K562 (cell line): ENCODE measurements around the gene SLC44A2. TPM values are rescaled to one million over a fixed set of nuclear protein-coding genes. Genes with fewer than 3 reads are reported as not detected.

Experiments used
- ATAC-seq: fragments of 200-7000 bp; cut with Tn5 transposase; 3 replicates; pipeline ENCODE4 v1.9.1; 2020; ENCODE audit warnings: moderate library complexity
- BruUV-seq: library from RNA; stranded (reverse); fragments of 400-500 nt; replicated peaks from 2 replicates; lab custom pipeline; 2021; lab: Mats Ljungman, UMichigan
- CTCF ChIA-PET: fragments of 300-600 bp; formaldehyde crosslinking; extraction: SDS; loops from one replicate; lab custom pipeline; 2021; ENCODE audit warnings: low intra/inter-chr PET ratio; lab: Yijun Ruan, JAX
- POLR2A ChIA-PET: fragments of 300-600, 350-650 bp; sonication (Branson Sonifier 250); formaldehyde crosslinking; extraction: SDS; loops from one replicate; lab custom pipeline; 2021; ENCODE audit warnings: antibody characterized with exemption, inconsistent platforms; lab: Yijun Ruan, JAX
- DNase-seq, 4 experiments: peaks; one replicate each; pipeline versions ENCODE4 v3.0.0 to v3.0.0-alpha.2; 2011 to 2018; ENCODE audit warnings: low spot score in 3 of 4, mixed read lengths in 3 of 4; ENCODE audit errors: extremely low read depth in 1 of 4
- FAIRE-seq: peaks from 2 replicates; lab custom pipeline; 2011; peaks lifted over from hg19 to GRCh38; lab: Jason Lieb, UNC
- H2AFZ ChIP-seq: 2 replicates; pipeline ENCODE4 v1.6.0; 2011; ENCODE audit warnings: low read depth, low read length, control low read depth, inconsistent platforms
- H3K27ac ChIP-seq: fragments of 200-600 bp; 3 replicates; pipeline ENCODE4 v1.8.0; 2011; ENCODE audit warnings: low read depth, mild to moderate bottlenecking, control low read depth, inconsistent platforms, low read length, moderate library complexity, mixed read lengths; ENCODE audit errors: extremely low read depth
- H3K27me3 ChIP-seq, 2 experiments: fragments of 300-600 bp in 1 of 2; 2 replicates in 1 of 2; 3 replicates in 1 of 2; pipeline versions ENCODE4 v1.6.0 to v1.8.0; 2011; ENCODE audit warnings: inconsistent platforms in 2 of 2, low read length in 2 of 2, mild to moderate bottlenecking in 1 of 2, mixed read lengths in 1 of 2, moderate library complexity in 1 of 2; ENCODE audit not compliant: control insufficient read depth in 2 of 2, insufficient read depth in 2 of 2
- H3K36me3 ChIP-seq: fragments of 300-600 bp; 3 replicates; pipeline ENCODE4 v1.8.0; 2011; ENCODE audit warnings: mild to moderate bottlenecking, low read length, inconsistent platforms; ENCODE audit not compliant: control insufficient read depth, insufficient read depth
- H3K4me1 ChIP-seq, 2 experiments: fragments of 200-600 bp in 1 of 2; replicated peaks in 1 of 2; 2 replicates in 1 of 2; 3 replicates in 1 of 2; pipeline versions ENCODE4 v1.5.1 to v1.8.0; 2011; ENCODE audit warnings: inconsistent platforms in 2 of 2, low read length in 2 of 2, mild to moderate bottlenecking in 1 of 2, mixed read lengths in 1 of 2, moderate library complexity in 1 of 2; ENCODE audit not compliant: control insufficient read depth in 2 of 2, insufficient read depth in 2 of 2
- H3K4me2 ChIP-seq: 2 replicates; pipeline ENCODE4 v1.6.1; 2011; ENCODE audit warnings: low read length, control low read depth, inconsistent platforms, mixed read lengths; ENCODE audit not compliant: insufficient read depth
- H3K4me3 ChIP-seq: fragments of 200-600 bp; sonication (generic), shearing (Covaris generic); 2 replicates; pipeline ENCODE4 v1.5.1; 2016; ENCODE audit warnings: control low read depth, inconsistent platforms
- H3K79me2 ChIP-seq: fragments of 200-600 bp; 3 replicates; pipeline ENCODE4 v1.8.0; 2011; ENCODE audit warnings: low read length, inconsistent platforms; ENCODE audit not compliant: control insufficient read depth, insufficient read depth
- H3K9ac ChIP-seq, 2 experiments: 2 replicates each; pipeline versions ENCODE4 v1.6.0 to v1.6.1; 2011; ENCODE audit warnings: low read depth in 2 of 2, low read length in 2 of 2, control low read depth in 1 of 2, inconsistent platforms in 1 of 2, mild to moderate bottlenecking in 1 of 2, mixed read lengths in 1 of 2; ENCODE audit not compliant: insufficient read depth in 1 of 2
- H3K9me1 ChIP-seq: one replicate; pipeline ENCODE4 v1.6.0; 2011; ENCODE audit warnings: inconsistent platforms, mild to moderate bottlenecking, low read length, moderate library complexity; ENCODE audit not compliant: control insufficient read depth, insufficient read depth
- H3K9me3 ChIP-seq: replicated peaks from 2 replicates; pipeline ENCODE4 v1.5.1; 2011; ENCODE audit warnings: low read depth, low read length, inconsistent platforms; ENCODE audit not compliant: control insufficient read depth, insufficient read depth
- H4K20me1 ChIP-seq: replicated peaks from 2 replicates; pipeline ENCODE4 v1.6.1; 2011; ENCODE audit warnings: low read length, inconsistent platforms, mixed read lengths; ENCODE audit not compliant: control insufficient read depth, insufficient read depth
- HMGN3 ChIP-seq: IDR thresholded peaks from 2 replicates; pipeline ENCODE4 v1.6.1; 2011; ENCODE audit warnings: borderline replicate concordance, low read depth, mild to moderate bottlenecking, mixed read lengths, low read length; ENCODE audit not compliant: insufficient read length; ENCODE audit errors: extremely low read depth
- NFXL1 ChIP-seq: fragments of 450-650 bp; formaldehyde crosslinking; IDR thresholded peaks from 2 replicates; pipeline ENCODE4 v1.4.0; 2021; ENCODE audit warnings: mild to moderate bottlenecking
- PML ChIP-seq: IDR thresholded peaks from 2 replicates; pipeline ENCODE4 v1.6.1; 2012; ENCODE audit warnings: low read length, inconsistent platforms
- POLR2A ChIP-seq: fragments of 450-650 bp; conservative IDR thresholded peaks from 2 replicates; pipeline ENCODE4 v1.6.1; 2016
- POLR2AphosphoS5 ChIP-seq: IDR thresholded peaks from 2 replicates; pipeline ENCODE4 v1.6.1; 2011; ENCODE audit warnings: mild to moderate bottlenecking, low read depth, low read length, moderate library complexity; ENCODE audit not compliant: control insufficient read depth, insufficient read depth
- POLR2G ChIP-seq: fragments of 200-400 bp; formaldehyde crosslinking; IDR thresholded peaks from 2 replicates; pipeline ENCODE4 v1.6.1; 2017; ENCODE audit warnings: low read depth, mild to moderate bottlenecking, antibody characterized with exemption, low read length, moderate library complexity
- PREB ChIP-seq: sonication (generic); formaldehyde crosslinking; IDR thresholded peaks from 2 replicates; pipeline ENCODE4 v1.8.1; 2023; ENCODE audit warnings: mild to moderate bottlenecking, missing genetic modification reagents
- RBM22 ChIP-seq: fragments of 200-400 bp; formaldehyde crosslinking; IDR thresholded peaks from 2 replicates; pipeline ENCODE4 v1.6.1; 2018; ENCODE audit warnings: low read length, low read depth; ENCODE audit not compliant: poor library complexity, severe bottlenecking
- RERE ChIP-seq: sonication (generic); formaldehyde crosslinking; IDR thresholded peaks from 2 replicates; pipeline ENCODE4 v1.8.0; 2023; ENCODE audit warnings: missing genetic modification reagents, mild to moderate bottlenecking, borderline replicate concordance
- SAFB2 ChIP-seq: fragments of 200-400 bp; formaldehyde crosslinking; IDR thresholded peaks from 2 replicates; pipeline ENCODE4 v1.6.1; 2018; ENCODE audit warnings: borderline replicate concordance, low read length, low read depth, moderate library complexity; ENCODE audit not compliant: severe bottlenecking
- ZC3H4 ChIP-seq: sonication (generic); formaldehyde crosslinking; IDR thresholded peaks from 2 replicates; pipeline ENCODE4 v1.9.0; 2021; ENCODE audit warnings: missing genetic modification reagents, borderline replicate concordance
- ZNF395 ChIP-seq: fragments of 200-800 bp; sonication (Bioruptor generic); IDR thresholded peaks from 2 replicates; pipeline ENCODE4 v1.6.1; 2017; ENCODE audit warnings: missing genetic modification characterization, missing compliant biosample characterization
- ZNF695 ChIP-seq: fragments of 450-650 bp; formaldehyde crosslinking; IDR thresholded peaks from 2 replicates; pipeline ENCODE4 v1.4.0; 2020; ENCODE audit warnings: mild to moderate bottlenecking, moderate library complexity
- WGBS: fragments of 100-300 bp; shearing (Covaris generic); methylation state at CpG from one replicate; pipeline ENCODE4 v1.1.6; 2016; ENCODE audit warnings: low coverage, mixed read lengths; ENCODE audit not compliant: insufficient coverage; ENCODE audit errors: missing lambda C conversion rate; 5-methylcytosine and 5-hydroxymethylcytosine counted together
- in situ Hi-C: fragments of 300-500 bp; cut with MboI; formaldehyde crosslinking; loops from 4 replicates; pipeline ENCODE4 v1.15.0; 2018; ENCODE audit warnings: inconsistent platforms, mixed read lengths
- intact Hi-C: fragments of 100-400 bp; cut with micrococcal nuclease; formaldehyde crosslinking; loops from 2 replicates; pipeline ENCODE4 v1.14.2; 2022
- polyA plus RNA-seq, 8 experiments: library from polyadenylated mRNA; depleted of rRNA in 4 of 8; stranded (reverse) in 5 of 8; unstranded in 3 of 8; fragments of >200 nt; fragmentation: Nextera tagmentation in 2 of 8; fragmentation: Illumina TruSeq in 1 of 8; extraction: Ambion mirVana in 2 of 8; extraction: Trizol in 1 of 8; gene quantifications; 2 replicates each; pipeline versions ENCODE4 v1.2.1 to v1.2.3, GENCODE V29; 2011 to 2014; ENCODE audit warnings: inconsistent platforms in 1 of 8, missing spikeins in 1 of 8
- total RNA-seq, 7 experiments: library from RNA; depleted of rRNA in 6 of 7; stranded (reverse); fragments of >200 nt in 6 of 7; fragmentation: Illumina TruSeq in 2 of 7; extraction: Trizol in 2 of 7; gene quantifications; 2 replicates each; pipeline versions ENCODE4 v1.2.1 to v1.2.3, GENCODE V29; 2011 to 2021; ENCODE audit warnings: low replicate concordance in 1 of 7

Gene SLC44A2
- total and polyA plus RNA-seq, 9 of the 15 experiments (the other 6 are each of a cell fraction or from before 2014, with no cell fraction given) = 1.1 to 34.2 (median 8.1) TPM

- Histone ChIP-seq H3K4me1 (peaks cover 0 to 17% of the 10 kb centered on the region in 2 experiments; a peak in 1 of 5 replicates), H3K9me3 (no peaks in the 10 kb centered on the region), H3K9me1 (peaks cover 6% of the 10 kb centered on the region), H3K4me3 (no peak overlapping the region), H4K20me1 (peaks cover 30% of the 10 kb centered on the region), H3K36me3 (peaks cover 99% of the 10 kb centered on the region), H3K79me2 (0 out of 3 replicates have a peak, but pooled peaks cover under 1% of the 10 kb centered on the region), H3K27ac (no peak overlapping the region), H3K9ac (no peak overlapping the region), H3K4me2 (no peak overlapping the region), H2AFZ (no peak overlapping the region), H3K27me3 (no peaks in the 10 kb centered on the region)
- FAIRE-seq = no peak
- DNase-seq = no peak
- ATAC-seq = no peak
- no TSS peak for BruUV-seq
- in situ Hi-C loops = no loop called here
- POLR2A ChIA-PET = interaction anchor here (0.6 to 1.6 kb wide), 5 partner anchors 8 to 29 kb away, joined by 3 to 6 read pairs (median 3); no protein-coding TSS in a partner anchor
- WGBS = 88% methylated on average over 17 of the region's 25 CpGs
- CTCF ChIA-PET = no interaction called here
- intact Hi-C loops = no loop called here
- TF ChIP-seq RERE (CRISPR knock-in tag) (no peak), ZC3H4 (CRISPR knock-in tag) (no peak), HMGN3 (peak; percentile 24), POLR2A (no peak; the same call in none of the 2 replicates), ZNF695 (CRISPR knock-in tag) (no peak), ZNF395 (CRISPR knock-in tag) (no peak), NFXL1 (no peak), POLR2G (peak; percentile 44; the same call in 1 of the 2 replicates), RBM22 (peak; percentile 84), SAFB2 (no peak), PREB (CRISPR knock-in tag) (no peak), PML (peak; percentile 34; the same call in 1 of the 2 replicates), POLR2AphosphoS5 (peak; percentile 33; the same call in 1 of the 2 replicates)
Measured at GRCh38 chr19:10687518-10688288, 62.4 kb downstream of the SLC44A2 start.
